Common myeloid progenitor, CD34-positive (primary cell): ENCODE measurements around the gene LRTM1. TPM values are rescaled to one million over a fixed set of nuclear protein-coding genes. Genes with fewer than 3 reads are reported as not detected.

Experiments used
- CTCF ChIA-PET: fragments of 350-600 bp; sonication (Branson Sonifier 250); formaldehyde crosslinking; loops from one replicate; lab custom pipeline; 2021; ENCODE audit warnings: antibody characterized with exemption; lab: Charles Lee
- POLR2A ChIA-PET: fragments of 350-600 bp; sonication (Branson Sonifier 250); formaldehyde crosslinking; loops from one replicate; lab custom pipeline; 2021; ENCODE audit warnings: antibody characterized with exemption; lab: Charles Lee
- DNase-seq, 3 donors: peaks; one replicate each; pipeline versions ENCODE4 v3.0.0 to v3.0.0-alpha.2; 2013
- H3K27ac ChIP-seq, 2 experiments: 1 replicate in 1 of 2; 2 replicates in 1 of 2; pipeline ENCODE4 v1.7.0; 2013; ENCODE audit warnings: inconsistent platforms in 2 of 2, low read length in 2 of 2, mild to moderate bottlenecking in 2 of 2, low read depth in 1 of 2, moderate library complexity in 1 of 2; ENCODE audit not compliant: severe bottlenecking in 2 of 2, insufficient read depth in 1 of 2, poor library complexity in 1 of 2
- H3K27me3 ChIP-seq, 5 experiments: replicated peaks in 2 of 5; 1 replicate in 3 of 5; 2 replicates in 2 of 5; pipeline versions ENCODE4 v1.6.1 to v1.7.0; 2013; ENCODE audit warnings: low read length in 4 of 5, mild to moderate bottlenecking in 2 of 5, moderate library complexity in 2 of 5, inconsistent platforms in 1 of 5; ENCODE audit not compliant: insufficient read depth in 5 of 5, control insufficient read depth in 4 of 5
- H3K36me3 ChIP-seq, 4 experiments: 1 replicate in 2 of 4; 2 replicates in 2 of 4; pipeline versions ENCODE4 v1.6.1 to v1.7.0; 2013; ENCODE audit warnings: low read length in 3 of 4, control low read depth in 1 of 4, mild to moderate bottlenecking in 1 of 4; ENCODE audit not compliant: control insufficient read depth in 4 of 4, insufficient read depth in 4 of 4
- H3K4me1 ChIP-seq, 4 experiments: 1 replicate in 3 of 4; 2 replicates in 1 of 4; pipeline versions ENCODE4 v1.6.1 to v1.7.1; 2013; ENCODE audit warnings: low read length in 3 of 4, mild to moderate bottlenecking in 3 of 4, control low read depth in 1 of 4, inconsistent platforms in 1 of 4, moderate library complexity in 1 of 4; ENCODE audit not compliant: control insufficient read depth in 4 of 4, insufficient read depth in 4 of 4; ENCODE audit errors: control extremely low read depth in 1 of 4
- H3K4me3 ChIP-seq, 7 experiments: 1 replicate in 4 of 7; 2 replicates in 3 of 7; pipeline versions ENCODE4 v1.5.1 to v1.7.0; 2013; ENCODE audit warnings: mild to moderate bottlenecking in 7 of 7, low read length in 6 of 7, moderate library complexity in 6 of 7, inconsistent platforms in 2 of 7, low read depth in 2 of 7, control low read depth in 1 of 7; ENCODE audit not compliant: insufficient read depth in 4 of 7, control insufficient read depth in 1 of 7; ENCODE audit errors: extremely low read depth in 1 of 7
- H3K9me3 ChIP-seq, 5 experiments: 1 replicate in 4 of 5; 2 replicates in 1 of 5; pipeline versions ENCODE4 v1.6.1 to v1.7.1; 2013; ENCODE audit warnings: low read length in 4 of 5, mild to moderate bottlenecking in 2 of 5, inconsistent platforms in 1 of 5, low read depth in 1 of 5, moderate library complexity in 1 of 5; ENCODE audit not compliant: control insufficient read depth in 4 of 5, insufficient read depth in 2 of 5; ENCODE audit errors: control extremely low read depth in 1 of 5
- WGBS: methylation state at CpG from one replicate; pipeline ENCODE4 v1.1.5; 2013; ENCODE audit not compliant: insufficient coverage; 5-methylcytosine and 5-hydroxymethylcytosine counted together
- polyA plus RNA-seq: library from polyadenylated mRNA; unstranded; fragments of 120-200 nt; gene quantifications from one replicate; pipeline ENCODE4 v1.2.1, GENCODE V29; 2013

LRTM1 gene
- not detected for polyA plus RNA-seq

DNA sequence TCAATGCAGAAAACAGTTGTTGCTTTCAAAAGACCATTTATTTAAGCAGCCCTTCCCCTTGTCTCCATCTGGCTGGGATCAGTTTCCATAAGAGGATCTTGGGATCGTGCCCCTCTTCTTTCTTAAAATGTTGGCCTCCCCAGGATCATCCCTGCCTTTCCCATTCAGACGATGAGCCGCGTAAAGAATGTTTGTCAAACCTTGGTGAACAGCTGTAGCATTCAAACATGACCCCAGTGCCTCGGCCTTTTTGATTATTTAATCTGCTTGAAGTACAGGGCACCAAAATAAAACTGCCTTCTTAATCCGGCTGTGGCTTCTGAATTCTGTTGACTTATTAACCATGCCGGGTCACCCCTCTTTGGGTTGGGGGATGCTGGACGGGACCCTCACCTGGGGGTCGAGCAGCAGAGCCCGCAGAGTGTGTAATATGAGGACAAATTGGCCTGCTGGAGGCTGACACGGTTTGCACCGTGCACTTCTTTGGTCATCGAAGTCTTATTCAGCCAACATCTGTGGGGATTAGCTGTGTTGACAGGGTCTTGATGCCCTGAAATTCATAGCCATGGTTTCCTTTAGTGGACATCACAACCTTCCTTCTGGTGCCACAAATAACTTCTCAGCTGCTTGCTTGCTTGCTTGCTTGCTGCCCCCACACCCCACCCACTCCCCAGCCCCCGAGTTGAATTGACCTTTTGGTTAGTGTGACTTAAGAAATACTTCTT is at the start of gene LRTM1:
Gene LRTM1, minus strand, starts transcription at position 14 of the 725 bp plus-strand sequence. CDS start 148 bp downstream, outside the sequence.
- no peak for DNase-seq
- Histone ChIP-seq H3K27me3 (no peaks in the 10 kb centered on the region), H3K4me1 (peaks cover 0 to 2% (median 0%) of the 10 kb centered on the region in 4 experiments), H3K9me3 (peaks cover 0 to 1% (median 0%) of the 10 kb centered on the region in 5 experiments), H3K4me3 (no peak within 1 kb of the TSS), H3K36me3 (no peaks in the 10 kb centered on the region), H3K27ac (no peak within 1 kb of the TSS)
- CTCF ChIA-PET, result no interaction called here
- 96% methylated on average over 13 of the region's 14 CpGs for WGBS
- POLR2A ChIA-PET, result no interaction called here

DNA sequence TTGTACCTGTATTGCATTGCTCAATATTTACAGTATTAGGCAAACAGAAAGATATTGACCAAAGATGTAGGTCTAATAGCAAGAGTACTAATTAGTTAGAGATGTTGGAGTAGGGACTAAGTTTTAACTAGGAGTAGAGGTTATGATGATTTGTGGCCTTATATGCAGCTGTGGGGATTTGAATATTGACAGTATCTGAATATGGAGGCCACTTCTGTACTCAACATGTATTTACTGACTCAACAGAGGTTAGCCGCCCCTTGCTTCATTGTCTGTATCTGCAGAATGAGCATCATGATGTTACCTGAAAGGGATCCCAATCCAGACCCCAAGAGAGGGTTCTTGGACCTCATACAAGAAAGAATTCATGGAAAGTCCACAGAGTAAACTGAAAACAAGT is 49.6 kb upstream of the LRTM1 start:
- H3K36me3 ChIP-seq, result no peaks in the 10 kb centered on the region
- POLR2A ChIA-PET, result no interaction called here

DNA sequence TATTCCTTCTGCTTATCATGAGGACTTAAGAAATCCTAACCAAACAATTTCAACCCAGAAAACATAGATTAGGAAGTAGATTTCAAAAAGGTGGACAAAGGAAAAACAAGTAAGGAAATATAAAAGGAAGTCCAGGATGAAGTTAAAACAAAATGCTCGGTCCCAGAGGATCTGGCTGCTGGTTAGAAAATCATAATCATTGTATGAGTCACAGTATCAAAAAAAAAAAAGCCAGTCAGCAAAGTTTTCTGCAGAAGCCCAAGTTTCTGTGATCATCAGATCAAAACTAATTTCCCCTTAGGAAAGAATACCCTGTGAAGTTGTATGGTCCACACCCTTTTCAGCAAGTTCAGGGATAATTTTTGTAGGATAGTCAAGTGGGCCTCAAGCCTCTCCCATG is 43.0 kb upstream of the LRTM1 start:
- no peak overlapping the region for H3K4me3 ChIP-seq
- no peaks in the 10 kb centered on the region for H3K9me3 ChIP-seq
- 89% methylated on average over 1 of the region's 1 CpG for WGBS
- DNase-seq, result no peak
- POLR2A ChIA-PET, result no interaction called here
- no peaks in the 10 kb centered on the region for H3K4me1 ChIP-seq
- CTCF ChIA-PET, result no interaction called here
- H3K36me3 ChIP-seq, result no peaks in the 10 kb centered on the region
- no peak overlapping the region for H3K27ac ChIP-seq
- H3K27me3 ChIP-seq, result no peaks in the 10 kb centered on the region

More for the DNA sequence above, 49.6 kb upstream of the LRTM1 start:
- Histone ChIP-seq H3K4me1 (no peaks in the 10 kb centered on the region), H3K9me3 (peaks cover 0 to 3% (median 0%) of the 10 kb centered on the region in 5 experiments), H3K4me3 (no peak overlapping the region), H3K27me3 (no peaks in the 10 kb centered on the region), H3K27ac (no peak overlapping the region)
- CTCF ChIA-PET, result no interaction called here
- DNase-seq, result no peak
- WGBS, result 89% methylated on average over 1 of the region's 1 CpG

- Histone ChIP-seq H3K4me3 (no peak overlapping the region), H3K27ac (no peak overlapping the region), H3K9me3 (no peaks in the 10 kb centered on the region), H3K27me3 (no peaks in the 10 kb centered on the region), H3K36me3 (no peaks in the 10 kb centered on the region), H3K4me1 (no peaks in the 10 kb centered on the region)
- 100% methylated on average over 1 of the region's 3 CpGs for WGBS
- POLR2A ChIA-PET, result no interaction called here
- DNase-seq, result no peak
- CTCF ChIA-PET, result no interaction called here
Measured at GRCh38 chr3:54969652-54970051, 41.8 kb upstream of the LRTM1 start.

DNA sequence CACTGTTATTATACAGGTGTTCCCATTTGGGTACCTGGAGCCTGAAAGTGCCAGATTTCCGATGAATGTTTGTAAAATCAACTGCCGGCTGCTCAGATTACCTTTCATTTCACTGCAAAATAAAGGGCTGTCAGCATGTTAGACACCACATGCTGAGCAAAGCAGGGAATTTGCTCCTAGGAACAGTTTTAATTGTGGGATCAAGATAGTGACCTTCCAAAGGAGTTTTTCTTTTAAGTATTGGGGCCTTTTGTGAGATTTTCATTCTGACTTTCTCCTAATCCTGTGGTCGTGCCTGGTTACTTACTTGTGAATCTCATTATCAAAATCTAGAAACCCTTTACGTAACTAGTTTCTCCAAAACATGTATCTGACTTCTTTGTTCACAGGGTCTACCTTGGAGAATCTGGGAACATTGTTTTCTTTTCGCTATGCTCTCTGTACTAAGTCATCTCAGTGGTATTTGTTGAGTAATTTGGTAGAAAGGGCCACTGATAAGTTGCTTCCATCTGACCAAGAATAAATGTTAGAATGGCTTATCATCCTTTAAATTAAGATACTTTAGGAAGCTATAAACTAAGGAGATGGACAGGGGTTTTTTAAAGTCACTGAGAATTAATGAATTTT is 40.8 kb upstream of the LRTM1 start:
- no peak for DNase-seq
- H3K4me1 ChIP-seq, result peaks cover 0 to 4% (median 0%) of the 10 kb centered on the region in 4 experiments
- CTCF ChIA-PET, result no interaction called here
- WGBS, result 100% methylated on average over 2 of the region's 5 CpGs
- no peak overlapping the region for H3K4me3 ChIP-seq
- POLR2A ChIA-PET, result no interaction called here
- H3K27ac ChIP-seq, result no peak overlapping the region
- H3K27me3 ChIP-seq, result no peaks in the 10 kb centered on the region
- no peaks in the 10 kb centered on the region for H3K36me3 ChIP-seq
- H3K9me3 ChIP-seq, result no peaks in the 10 kb centered on the region

DNA sequence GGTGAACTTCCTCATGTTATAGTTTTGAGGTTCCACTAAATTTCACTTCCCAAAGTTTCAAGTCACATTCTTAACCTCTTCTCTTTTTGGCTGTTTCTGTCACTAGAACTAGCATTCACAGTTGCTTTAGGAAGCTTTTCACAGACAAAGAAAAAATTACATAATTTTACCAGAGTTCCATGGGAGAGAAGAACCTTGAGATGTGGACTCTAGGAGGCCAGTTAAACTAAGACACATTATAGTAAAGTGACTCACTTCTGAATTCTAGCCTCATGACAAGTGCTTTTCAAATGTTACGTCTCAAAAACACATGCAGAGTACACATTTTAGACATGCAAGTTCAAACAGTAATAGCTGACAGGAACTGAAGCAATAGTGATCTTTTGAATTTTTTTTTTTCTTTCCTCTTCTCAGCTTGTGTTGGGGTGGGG is 39.9 kb upstream of the LRTM1 start:
- no peak overlapping the region for H3K27ac ChIP-seq
- CTCF ChIA-PET, result no interaction called here
- POLR2A ChIA-PET, result no interaction called here
- H3K9me3 ChIP-seq, result no peaks in the 10 kb centered on the region
- no peaks in the 10 kb centered on the region for H3K36me3 ChIP-seq
- peaks cover 0 to 5% (median 0%) of the 10 kb centered on the region in 4 experiments for H3K4me1 ChIP-seq
- DNase-seq, result no peak
- no peaks in the 10 kb centered on the region for H3K27me3 ChIP-seq
- no CpG with 5 or more reads among the region's 1 CpG for WGBS
- no peak overlapping the region for H3K4me3 ChIP-seq

DNA sequence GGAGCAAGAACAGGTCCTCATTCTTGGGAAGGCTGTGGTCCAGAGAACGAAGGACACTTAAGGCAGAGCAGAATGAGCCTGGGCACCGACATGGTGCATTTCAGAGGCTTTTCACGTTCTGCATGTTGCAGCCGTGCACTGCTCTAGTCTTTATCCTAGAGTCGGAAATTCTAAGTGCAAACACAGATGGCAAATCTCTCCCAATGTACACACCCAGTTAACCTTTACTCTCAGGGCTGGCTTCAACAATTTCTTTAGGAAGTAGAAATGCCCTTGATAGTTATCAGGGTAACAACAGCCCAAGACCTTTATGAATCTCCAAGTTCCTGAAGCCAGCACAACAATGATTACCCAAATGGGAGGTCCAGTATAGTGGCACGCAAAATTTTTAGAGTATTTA is 39.1 kb upstream of the LRTM1 start:
- Histone ChIP-seq H3K27ac (no peak overlapping the region), H3K9me3 (no peaks in the 10 kb centered on the region), H3K27me3 (no peaks in the 10 kb centered on the region), H3K4me3 (no peak overlapping the region), H3K4me1 (peaks cover 0 to 5% (median 0%) of the 10 kb centered on the region in 4 experiments), H3K36me3 (no peaks in the 10 kb centered on the region)
- ChIA-PET CTCF (interaction anchor here (0.8 kb wide), 1 partner anchor 113 kb away, joined by 3 read pairs; no protein-coding TSS in a partner anchor), POLR2A (no interaction called here)
- DNase-seq, result no peak
- 91% methylated on average over 4 of the region's 6 CpGs for WGBS
